NCI-H526 treated with DMSO at 0.1 percent for 48 hours (cell line): ENCODE data around the gene IFIT1.
"Not testable (repeated sequence)": the region's sequence is repeated elsewhere in the genome, so short reads cannot be mapped to it uniquely, and the experiment has no call there.

Experiments
- DNase-seq: peaks from one replicate; lab custom pipeline; 2025; lab: John Stamatoyannopoulos, UW

Gene IFIT1

DNA sequence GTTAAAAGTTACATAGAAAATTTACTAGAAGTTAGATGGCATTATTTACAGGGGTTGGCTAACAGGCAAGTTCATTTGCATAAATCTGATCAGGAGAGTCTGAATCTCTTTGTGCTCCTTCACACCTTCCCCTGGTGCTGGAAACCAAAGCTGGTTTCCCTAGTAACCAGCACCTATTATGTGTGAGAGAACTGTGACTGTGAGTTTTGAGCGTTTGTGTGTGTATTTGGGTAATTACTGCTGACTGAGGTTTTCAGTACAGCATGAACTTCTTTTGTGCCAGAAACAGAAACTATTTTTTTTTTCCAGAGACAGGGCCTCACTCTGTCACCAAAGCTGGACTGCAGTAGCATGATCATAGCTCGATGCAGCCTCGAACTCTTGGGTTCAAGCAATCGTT lies 24.9 kb upstream of the IFIT1 start:
- DNase-seq, result no peak

- no peak for DNase-seq
Measured at GRCh38 chr10:89368129-89368528, 24.3 kb upstream of the IFIT1 start.

DNA sequence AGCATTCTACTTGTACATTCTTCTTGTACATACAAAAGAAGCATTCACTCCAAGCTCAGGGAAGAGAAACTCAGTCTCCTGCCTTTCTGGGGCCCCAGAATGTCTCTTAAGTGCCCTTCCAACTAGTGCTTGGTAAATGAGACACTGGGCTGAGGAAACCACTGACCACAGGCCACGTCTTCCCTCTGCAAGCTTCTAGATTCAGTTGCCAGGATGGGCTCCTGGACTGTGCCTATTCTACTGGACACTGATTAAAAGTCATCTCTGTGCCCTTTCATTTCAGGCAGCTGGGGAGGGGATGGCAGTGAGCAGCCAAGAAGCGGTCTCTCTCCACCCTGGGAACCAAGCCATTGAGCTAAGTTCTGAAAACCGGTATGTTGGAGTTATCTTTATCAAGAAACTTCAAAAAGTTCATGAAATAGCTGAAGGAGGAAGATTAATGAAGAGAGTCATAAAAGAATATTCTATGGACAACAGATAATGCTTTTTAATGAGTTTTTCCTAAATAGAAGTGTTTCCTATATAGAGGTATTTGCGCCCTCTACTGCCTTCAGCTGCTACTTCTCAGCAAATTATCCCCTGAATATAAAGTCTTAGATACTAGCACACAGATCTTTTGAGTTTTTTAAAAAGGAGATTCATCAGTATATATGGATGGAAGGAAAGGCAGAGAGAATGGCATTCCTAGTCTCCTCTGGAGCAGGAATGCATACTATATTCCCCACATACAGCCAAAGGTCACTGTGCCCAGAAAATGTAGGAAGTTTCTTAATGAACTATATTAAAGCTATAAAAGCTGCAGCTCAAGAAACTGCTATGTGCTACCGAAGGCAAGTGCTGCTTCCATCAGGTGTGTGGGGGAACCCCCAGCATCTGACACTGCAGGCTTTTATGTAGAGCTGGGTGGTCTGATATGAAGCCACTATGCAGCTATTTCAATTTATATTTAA lies 23.0 kb upstream of the IFIT1 start:
- no peak for DNase-seq

DNA sequence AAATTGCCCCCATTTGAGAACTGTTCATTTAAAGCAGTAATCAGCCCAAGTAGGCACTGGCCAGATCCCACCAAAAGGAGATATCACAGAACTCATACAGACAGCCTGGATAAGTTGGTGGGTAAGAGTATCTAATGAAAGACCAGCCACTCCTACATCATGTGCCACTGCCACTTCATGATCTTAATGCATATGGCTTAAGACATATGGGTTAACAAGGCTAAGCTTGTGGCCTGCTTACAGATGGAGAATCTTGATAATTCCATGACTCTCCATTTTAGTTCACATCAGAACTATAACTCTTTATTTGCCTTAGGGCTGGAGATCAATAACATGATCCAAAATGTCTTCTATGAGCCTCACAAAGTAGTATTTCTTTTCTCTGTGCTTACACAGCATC lies 21.3 kb upstream of the IFIT1 start:
- DNase-seq, result no peak

DNA sequence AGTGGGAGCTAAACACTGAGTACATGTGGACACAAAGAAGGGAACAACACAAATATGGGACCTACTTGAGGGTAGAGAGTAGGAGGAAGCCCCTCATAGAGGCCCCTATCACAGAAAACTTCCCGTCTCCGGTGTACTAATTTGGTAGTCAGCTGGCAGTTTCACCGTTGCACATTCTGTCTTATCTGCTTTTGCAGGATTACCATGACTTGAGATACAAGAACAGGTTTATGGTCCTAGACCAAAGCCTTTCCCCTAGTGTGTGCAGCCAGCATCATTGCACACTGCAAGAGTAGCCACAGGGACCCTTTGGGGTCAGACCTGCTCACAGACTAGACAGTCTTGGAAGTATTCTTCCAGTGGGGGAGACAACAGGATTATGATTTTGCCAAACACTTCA lies 20.4 kb upstream of the IFIT1 start:
- no peak for DNase-seq

GRCh38 chr10:89373916-89374711 lies 18.3 kb upstream of the IFIT1 start:
- DNase-seq, result no peak

DNA sequence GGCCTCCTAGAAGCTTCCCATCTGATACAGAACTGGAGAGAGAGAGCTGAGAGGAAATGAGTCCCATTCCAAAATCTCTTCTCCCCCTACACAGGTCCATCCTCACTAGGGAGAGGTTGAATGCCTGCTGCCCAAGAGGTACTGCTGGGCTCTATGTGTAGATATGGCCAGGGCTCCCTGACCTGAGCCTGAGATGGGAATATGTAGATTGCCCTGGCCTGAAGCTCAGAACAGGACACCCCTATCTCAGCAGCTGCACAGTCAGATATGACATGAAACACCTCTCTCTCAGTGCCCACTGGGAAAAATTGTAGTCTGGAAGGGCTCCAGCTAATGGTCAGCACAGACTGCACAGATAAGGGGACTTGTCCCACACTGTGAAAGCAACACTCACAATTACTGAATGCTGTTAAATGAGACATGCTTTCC lies 17.7 kb upstream of the IFIT1 start:
- no peak for DNase-seq

GRCh38 chr10:89377705-89378637 lies 14.5 kb upstream of the IFIT1 start, which contains the start of gene IFIT1B:
IFIT1B (plus strand) TSS chr10:89378056; CDS start chr10:89378136, 80 bp downstream.
- DNase-seq, result no peak

DNA sequence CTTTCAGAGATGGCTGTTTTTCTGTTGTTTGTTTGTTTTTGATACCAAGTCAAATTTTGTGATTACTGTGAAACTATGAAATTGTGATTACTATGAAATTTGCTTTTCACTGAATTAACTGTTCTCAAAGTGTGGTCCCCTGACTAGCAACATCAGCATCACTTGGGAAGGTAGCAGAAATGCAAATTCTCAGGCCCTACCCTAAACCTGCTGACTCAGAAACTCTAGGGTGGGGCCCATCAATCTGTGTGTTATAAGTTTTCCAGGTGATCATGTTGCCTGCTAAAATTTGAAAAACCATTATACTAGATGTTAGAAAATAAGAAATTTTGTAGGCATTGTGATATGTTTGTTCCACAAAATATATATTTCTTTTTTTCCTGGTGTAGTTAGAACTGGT lies 13.3 kb upstream of the IFIT1 start:
- no peak for DNase-seq

DNA sequence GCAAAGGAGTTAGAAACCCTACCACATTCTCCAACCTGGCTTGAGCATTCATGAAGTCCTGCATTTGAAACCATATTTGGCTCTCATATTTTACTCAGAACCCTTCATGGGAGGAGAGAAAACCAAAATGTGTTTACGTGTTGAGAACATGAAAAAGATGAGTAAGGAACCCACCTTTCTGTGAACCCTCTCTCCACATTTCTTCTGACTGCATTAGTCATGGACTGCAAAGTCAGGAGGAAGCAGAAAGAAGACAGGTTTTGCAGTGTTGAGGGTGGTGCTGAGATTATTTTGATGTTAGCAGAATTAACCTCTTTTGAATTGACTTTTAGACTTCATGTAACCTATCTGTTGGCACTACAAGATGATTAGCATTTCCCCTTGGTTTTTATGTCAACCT lies 9.7 kb upstream of the IFIT1 start:
- no peak for DNase-seq

DNA sequence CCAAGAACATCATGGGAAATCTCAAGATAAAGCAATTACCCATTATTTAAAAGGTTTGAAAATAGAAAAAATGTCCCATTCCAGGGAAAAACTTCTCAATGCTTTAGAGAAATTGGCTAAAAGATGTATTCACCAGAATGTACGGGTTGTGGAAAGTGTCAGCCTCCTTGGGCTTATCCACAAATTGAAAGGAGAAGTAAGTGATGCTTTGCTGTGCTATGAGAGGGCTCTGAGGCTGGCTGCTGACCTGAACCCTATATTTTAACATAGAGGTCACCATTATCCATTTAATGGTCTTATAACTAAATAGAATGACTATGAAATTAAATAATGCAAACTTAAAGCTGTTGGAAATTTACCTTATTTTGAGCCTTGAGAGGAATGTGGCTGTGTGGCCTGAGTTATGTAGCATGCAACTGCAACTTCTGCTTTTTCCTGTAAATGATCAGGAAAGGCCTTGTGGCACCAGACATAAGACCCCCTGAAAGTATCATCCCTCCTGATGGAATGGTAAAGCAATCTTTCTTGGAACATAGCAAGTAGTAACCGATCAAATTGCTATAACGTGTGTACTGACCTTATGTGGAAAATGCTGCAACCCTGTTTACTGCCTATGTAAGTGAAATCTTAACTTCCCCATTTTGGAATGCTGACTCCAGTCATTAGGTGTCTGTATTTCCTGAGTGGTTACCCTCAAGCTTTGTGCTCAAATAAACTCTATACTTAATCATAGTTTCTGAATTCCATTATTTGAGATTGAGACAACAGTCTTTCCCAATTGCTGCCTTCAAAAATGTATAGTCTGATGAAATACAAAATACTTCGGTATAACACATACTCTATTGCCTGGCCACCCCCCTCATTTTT lies 7.7 kb upstream of the IFIT1 start:
- no peak for DNase-seq

- no peak for DNase-seq
Measured at GRCh38 chr10:89388806-89389205, 3.6 kb upstream of the IFIT1 start.

- no peak for DNase-seq
Measured at GRCh38 chr10:89389254-89389653, 3.2 kb upstream of the IFIT1 start.

DNA sequence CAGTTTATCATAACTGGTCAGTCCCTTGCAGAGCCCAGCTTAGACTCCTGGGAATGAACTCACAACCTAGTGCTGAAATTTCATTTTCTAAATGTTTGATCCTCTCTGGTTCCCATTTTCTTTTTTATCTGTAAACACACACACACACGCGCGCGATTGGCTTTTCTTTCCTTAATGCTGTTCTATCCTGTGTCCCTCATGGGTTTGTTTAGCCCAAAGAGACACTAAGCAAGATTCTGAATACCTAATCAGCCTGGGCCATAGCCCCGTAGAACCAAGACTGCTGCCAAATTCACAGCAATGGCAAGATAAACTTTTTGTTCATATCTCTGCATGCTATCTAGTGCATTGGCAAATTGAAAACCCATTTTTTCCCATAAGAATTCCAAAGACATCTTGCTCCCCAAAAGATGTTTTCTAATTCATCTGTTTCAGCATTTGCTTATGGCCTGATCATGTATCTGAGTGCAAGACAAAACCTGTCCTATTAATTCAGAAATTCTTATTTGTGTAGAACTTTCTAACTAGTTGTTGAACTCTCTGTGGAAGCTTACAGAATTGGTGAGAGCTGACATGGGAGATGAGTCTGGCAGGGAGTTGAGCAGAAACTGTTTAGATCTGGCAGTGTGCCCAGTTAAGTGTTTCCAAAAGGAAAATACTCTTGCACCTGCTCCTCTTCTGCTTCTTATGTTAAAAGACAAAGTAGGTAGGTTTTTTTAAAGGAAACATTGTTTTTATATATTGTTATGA lies 1.8 kb upstream of the IFIT1 start:
- no peak for DNase-seq

DNA sequence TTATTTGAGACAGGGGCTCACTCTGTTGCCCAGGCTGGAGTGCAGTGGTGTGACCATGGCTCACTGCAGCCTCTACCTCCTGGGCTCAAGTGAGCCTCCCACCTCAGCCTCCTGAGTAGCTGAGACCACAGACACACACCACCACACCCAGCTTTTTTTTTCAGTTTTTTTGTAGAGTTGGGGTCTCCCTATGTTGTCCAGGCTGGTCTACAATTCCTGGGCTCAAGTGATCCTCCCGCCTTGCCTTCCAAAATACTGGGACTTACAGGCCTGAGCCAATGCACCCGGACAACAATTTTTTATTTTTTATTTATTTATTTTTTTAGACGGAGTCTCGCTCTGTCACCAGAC lies 1.2 kb upstream of the IFIT1 start:
- DNase-seq, result not testable (repeated sequence)

DNA sequence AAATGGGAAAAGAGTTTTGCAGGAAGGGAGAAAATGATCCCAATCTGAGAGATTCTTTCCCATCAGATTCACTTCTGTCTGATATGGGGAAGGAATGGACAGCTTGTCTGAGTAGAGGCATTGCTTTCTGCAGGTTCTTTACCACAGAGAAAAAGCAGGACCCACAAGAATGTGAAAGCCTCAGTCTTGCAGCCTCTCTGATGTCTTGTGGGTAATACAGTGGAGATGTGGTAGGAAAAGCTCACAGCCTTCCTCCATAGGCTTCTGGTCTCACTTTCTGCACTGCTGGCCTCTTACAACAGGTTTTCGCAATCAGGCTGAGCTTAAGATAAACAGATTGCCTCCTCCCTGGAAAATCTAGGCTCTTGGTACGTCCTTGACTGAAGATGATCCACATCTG lies 551 bp downstream of the IFIT1 start:
- no peak for DNase-seq

GRCh38 chr10:89393898-89394297 lies 1.5 kb downstream of the IFIT1 start:
- DNase-seq, result peak; percentile 22

DNA sequence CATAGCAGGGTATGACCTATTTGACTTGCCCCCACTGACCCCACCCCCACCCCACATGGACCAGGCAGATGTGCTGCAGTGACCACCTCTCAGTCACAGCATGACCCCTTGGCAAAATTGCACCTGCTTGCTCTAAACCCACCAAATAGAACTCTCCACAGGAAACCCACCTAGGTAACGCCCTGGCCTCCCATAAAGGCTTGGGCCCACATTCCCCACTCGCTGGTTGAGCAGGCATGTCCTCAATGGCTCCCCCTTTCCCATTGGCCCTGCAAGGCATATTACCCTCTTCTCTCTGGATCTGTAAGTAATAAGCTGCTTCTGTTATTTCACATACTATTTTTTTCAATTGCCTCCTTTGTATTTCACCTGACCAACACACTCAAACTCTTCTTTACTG lies 2.7 kb downstream of the IFIT1 start:
- DNase-seq, result no peak

DNA sequence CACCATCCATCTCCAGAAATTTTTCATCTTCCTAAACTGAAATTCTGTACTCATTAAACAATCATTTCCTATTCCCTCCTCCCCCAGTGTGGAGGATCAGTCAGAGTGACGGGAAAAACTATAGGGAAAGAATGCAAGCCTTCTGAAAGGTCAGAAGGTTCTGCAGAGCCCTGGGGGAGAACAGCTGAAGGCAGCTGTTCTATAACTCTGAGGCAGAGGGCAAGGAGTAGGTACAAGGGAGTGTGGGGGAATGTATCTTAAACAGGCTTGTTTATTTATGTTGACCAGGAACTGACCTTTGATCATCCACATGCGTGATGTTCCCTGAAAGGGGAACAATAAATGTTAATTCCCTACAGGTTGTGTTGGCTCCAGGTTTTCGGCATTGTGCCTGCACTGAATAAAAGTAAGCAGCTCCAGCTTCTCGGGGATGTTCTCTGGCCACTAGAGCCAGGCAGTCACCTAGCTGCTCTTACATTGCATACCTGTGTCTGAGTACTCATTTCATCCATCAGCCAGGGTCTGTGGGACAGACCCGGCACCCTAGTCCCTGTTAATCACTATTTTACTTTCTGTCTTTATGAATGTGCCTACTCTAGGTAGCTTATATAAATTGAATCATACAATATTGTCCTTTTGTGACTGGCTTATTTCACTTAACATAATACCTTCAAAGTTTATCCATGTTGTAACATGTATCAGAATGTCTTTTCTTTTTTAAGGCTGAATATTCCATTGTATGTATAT lies 5.8 kb downstream of the IFIT1 start:
- no peak for DNase-seq

DNA sequence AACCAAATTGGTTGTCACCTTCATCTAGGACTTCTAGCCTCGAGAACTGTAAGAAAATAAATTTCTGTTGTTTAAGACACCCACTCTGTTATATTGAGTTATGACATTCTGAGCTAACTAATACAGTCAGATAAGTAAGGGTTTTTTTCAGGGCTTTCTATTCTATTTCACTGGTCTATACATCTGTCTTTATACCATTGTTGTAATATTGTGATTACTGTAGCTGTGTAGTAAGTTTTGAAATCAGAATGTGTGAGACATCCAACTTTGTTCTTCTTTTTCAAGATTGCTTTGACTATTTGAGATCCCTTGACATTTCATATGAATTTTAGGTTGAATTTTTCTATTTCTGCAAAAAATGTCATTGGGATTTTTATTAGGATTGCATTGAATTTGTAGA lies 7.5 kb downstream of the IFIT1 start:
- no peak for DNase-seq
